HPDE6-E6E7 (cell line): ENCODE results near the gene ADCY5.

Experiments used
- DNase-seq: peaks from one replicate; pipeline ENCODE4 v3.0.0; 2011; ENCODE audit warnings: missing footprints; ENCODE audit errors: extremely low spot score

ADCY5 gene

DNA sequence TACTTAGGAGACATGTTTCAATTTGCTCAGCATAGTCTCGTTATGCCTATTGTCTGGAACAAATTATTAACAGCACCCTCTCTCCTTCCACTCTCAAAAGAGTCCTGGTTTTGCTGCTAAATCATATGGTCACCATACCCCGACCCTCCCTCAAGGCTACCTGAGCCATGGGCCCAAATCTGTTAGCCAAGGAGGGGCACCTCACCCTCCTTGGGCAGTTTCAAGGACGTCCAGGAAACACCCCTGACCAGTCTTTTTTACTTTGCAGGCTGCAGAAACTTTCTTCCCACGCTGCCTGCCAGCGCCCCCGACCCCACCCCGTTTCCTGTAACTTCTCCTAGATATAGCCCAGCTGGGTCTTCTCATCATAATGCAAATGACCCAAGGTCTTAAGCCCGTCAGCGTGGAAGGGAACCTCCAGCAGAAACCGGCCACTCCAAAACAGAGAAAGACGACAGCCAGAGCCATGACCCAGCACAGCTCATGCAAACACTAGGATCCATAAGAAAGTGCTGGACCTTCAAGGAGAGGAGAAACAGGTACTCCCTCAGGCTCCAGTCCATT is 62.3 kb downstream of the ADCY5 start:
- DNase-seq: no peak

DNA sequence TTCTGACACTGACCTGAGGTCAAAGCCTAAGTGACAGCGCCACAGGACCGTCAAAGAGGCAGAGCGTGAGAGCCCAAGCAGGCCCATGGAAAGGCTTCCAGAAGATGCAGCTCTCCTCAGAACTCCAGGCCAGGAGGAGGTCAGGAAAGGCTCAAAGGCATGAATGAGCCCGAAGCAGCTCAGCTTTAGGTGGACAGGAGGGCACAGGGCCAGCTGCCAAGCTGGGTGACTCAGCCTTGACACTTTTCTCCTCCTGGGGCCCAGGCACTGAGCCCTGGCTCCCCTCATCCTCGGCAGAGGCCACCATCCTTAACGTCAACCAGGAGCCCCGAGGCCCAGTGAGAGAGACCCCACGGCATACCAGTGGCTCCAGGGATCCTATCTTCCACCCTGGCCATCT is 62.9 kb downstream of the ADCY5 start:
- no peak for DNase-seq

DNA sequence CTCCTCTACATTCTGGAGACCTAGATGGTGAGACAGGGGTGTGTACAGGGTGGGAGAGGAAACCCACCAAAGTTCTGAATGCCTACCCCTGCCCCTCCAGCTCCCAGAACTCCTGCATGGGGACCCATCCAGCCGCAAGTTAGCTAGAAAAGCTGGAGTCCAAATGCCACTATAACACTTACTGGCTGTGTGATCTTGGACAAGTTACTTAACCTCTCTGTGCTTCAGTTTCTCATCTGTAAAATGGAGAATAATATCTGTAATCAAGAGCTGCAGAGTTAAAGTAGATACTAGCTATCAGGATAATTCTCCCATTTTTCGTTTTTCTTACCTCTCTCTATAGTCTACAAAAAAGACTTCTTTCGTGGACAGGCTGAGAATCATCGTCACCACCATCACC is 63.4 kb downstream of the ADCY5 start:
- DNase-seq: no peak

DNA sequence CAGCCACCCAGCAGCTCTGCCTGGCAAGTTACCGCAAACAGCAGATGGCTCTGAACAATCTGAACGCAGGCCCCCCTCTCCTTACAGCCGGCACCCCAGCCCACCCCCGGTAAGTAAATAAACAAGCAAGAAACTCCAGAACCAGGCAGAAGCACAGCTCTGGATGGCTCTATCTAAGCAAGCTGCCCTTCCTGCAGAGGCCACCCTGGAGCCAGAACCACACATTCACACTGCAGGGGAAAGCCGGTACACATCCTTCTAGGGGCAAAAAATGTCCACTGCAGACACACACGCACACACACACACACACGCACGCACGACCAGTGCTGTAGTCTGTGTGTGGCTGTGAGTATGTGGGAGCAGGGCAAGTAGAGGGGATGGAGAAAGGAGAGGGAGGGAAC is 63.9 kb downstream of the ADCY5 start:
- no peak for DNase-seq

DNA sequence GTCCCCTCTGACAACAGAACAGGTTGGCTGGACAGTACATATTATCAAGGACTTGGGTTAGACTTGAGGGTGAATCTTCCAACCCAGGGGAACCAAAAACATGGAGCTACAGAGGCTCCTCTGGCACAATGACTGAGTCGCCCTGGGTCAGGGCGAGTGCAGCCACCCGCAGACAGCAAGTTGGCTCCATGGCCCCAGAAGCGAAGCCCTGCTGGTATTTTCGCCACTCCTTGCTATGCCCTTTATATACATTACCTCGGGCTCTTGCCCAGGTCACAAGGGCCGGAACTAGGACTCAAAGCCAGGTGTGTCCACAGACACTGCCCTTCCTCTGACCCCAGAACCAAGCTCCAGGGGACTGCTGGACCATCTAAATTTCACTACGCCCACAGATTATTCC is 64.6 kb downstream of the ADCY5 start:
- no peak for DNase-seq

DNA sequence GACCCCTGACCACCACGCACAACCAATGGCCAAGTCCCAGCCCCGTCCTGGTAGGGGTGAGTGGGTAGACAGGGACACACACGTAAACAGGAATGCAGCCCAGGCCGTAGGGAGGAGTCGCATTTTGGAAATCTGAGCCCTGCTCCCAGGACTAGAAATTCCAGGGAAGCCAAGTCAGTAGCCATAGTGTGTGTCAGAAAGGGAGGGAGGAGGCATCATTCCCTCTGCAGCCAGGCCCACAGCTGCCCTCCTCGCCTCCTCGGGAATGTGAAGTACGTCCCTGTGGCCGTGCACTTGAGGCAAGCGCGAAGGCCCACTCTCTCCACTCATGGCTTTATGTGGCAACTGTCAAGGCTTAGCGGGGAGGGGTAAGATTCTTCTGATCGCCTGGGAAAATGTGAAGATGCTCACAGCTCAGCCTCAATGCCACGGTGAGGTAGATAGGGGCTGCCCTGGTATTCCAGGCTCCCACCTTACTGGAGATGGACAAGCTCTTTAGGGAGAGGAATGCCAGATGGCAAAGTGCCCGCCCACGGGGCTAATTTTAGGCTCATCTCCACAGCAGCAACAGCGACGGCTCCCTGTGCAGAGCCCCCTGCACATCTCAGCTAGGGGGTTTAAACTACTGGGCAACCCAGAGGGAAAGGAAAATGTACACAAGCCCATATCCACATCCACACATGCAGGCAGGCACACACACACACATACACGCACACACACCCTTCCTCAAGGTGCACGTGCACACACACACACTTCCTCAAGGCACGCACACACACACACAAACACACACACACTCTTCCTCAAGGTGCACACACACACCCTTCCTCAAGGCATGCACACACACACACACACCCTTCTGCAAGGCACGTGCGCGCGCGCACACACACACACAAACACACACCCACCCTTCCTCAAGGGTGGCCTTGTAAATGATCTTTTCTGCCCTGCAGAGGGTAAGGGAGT is 65.5 kb downstream of the ADCY5 start:
- DNase-seq: no peak

DNA sequence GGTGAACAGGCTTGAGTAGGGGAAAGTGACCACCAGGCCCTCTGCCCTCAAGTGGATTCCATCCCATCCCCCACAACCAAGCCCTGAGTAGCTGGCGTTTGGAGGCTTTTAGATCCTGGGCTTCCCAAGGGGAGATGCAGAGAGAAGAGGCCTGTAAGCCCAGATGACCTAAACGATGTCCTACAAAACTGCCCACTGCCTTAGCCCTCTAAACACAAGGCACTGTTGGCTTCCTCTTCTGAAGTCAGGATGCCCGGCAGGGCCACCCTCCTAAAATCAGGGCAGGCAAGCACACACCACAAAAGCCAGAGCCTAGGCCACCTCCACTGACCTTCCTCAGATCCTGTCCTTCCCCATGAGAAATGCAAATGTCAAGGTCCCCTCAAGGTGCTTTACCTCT is 68.6 kb downstream of the ADCY5 start:
- DNase-seq: no peak

DNA sequence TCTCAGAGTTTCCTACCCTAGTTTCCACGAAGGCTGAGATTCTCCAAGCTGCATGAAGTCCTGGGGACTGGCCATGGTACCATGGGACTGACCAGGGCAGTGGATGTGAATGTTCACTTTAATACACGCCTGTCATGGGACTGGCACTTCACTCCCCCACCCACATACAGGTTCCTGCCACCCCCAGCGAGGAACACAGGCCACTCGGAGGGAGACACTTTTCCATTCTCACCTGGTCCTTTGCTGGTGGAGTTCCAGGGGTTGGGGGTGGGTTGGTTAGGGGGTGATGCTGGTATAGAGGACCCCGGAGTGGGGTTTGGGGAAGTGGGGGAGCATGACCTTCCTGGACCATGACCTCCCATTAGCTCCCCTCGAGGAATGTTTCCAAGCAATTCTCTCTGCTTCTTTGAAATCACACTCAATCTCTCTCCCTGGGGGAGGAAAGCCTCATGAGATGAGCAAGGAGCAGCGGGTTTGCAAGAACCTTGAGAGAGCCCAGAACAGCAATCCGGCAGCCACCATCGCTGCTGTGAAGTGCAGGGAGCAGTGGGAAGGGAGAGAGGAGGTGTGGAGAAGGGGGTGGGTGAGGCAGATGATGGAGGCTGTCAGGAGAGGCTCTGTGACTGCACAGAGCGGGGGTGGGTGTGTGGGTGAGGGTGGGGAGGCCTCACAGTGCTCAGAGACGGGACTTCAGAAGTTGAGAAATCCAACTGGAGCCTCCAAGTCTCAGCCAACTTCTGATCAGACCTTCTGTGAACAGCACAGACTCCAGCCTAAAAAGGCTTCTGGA is 69.7 kb downstream of the ADCY5 start:
- no peak for DNase-seq

DNA sequence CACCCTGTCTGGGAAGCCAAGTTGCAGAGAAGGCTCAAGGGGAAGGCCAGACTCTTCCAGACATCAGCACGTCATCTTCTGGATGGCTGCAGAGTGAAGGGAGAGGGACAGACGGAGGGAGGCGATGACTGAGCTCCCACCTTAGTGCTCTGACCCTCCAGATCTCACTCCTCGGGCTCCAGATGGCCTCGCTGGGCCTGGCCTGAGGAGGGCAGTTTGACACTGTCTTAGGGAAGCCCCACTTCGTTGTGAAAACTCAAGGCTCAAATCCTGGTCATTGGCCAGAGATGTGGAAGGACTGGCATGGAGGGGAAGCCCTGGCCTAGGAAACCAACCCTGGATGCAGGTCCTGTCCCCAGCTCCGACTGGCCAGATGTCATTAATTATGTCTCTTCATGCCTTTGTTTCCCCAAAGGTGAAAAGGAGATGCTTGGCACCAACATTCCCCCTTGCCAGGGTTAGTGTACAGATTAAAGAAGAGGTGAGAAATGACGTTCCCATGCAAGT is 70.4 kb downstream of the ADCY5 start:
- DNase-seq: no peak

DNA sequence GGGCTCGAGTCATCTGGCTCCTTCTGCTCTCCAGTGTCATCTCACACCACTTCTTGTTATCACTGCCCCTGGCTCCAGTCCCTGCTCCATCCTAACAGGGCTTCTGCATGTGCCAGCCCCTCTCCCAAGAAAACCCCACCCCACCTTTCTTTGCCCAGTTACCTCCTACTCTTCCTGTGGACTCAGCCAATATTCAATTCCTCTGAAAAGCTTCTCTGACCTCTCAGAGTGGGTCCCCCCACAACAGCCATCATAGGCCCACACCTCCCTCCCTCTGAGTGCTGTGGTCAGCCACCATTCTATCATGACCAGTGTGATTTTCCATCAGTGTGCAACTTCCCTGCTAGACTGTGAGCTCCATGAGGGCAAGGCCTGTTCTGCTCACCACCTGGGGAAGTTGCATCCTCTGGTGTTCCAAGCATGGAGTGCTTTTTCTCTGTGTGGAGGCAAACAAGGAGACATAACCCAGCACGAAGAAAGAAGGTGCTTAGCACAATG is 71.6 kb downstream of the ADCY5 start:
- DNase-seq: no peak

DNA sequence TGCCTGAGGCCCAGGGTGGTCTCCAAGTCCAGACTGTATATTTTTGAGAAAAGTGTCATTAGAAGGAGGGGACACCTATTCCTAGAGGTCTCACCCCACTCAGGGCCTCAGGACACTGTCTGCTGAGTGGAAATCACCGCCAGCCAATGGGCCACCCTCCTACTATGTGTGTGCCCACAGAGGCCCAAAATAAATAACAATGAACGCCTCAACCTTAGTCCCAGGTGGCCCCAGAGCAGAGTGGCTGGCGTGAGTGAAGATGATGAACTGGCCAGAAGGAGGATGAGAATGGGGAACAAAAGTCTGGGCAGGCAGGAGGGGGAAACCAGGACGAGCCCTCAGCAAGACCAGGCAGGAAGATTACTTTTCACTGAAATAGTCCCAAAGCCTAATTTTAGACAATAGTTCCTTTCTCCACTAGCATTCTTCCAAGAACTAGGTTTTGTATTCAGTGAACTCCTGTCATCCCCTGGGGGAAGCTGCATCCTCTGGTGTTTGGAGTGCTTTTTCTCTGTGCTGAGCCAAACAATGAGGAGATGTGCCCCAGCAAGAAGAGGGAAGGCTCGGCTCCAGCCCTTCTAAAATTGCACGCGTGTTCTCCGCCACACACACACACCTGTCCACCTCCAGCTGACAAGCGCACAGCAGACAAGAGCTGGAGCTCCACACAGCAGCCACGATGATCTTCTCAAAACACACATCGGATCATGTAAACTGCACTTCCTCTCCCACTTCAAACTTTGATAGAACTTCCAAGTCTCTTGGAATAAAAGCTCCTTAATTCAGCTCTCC is 72.2 kb downstream of the ADCY5 start:
- no peak for DNase-seq

DNA sequence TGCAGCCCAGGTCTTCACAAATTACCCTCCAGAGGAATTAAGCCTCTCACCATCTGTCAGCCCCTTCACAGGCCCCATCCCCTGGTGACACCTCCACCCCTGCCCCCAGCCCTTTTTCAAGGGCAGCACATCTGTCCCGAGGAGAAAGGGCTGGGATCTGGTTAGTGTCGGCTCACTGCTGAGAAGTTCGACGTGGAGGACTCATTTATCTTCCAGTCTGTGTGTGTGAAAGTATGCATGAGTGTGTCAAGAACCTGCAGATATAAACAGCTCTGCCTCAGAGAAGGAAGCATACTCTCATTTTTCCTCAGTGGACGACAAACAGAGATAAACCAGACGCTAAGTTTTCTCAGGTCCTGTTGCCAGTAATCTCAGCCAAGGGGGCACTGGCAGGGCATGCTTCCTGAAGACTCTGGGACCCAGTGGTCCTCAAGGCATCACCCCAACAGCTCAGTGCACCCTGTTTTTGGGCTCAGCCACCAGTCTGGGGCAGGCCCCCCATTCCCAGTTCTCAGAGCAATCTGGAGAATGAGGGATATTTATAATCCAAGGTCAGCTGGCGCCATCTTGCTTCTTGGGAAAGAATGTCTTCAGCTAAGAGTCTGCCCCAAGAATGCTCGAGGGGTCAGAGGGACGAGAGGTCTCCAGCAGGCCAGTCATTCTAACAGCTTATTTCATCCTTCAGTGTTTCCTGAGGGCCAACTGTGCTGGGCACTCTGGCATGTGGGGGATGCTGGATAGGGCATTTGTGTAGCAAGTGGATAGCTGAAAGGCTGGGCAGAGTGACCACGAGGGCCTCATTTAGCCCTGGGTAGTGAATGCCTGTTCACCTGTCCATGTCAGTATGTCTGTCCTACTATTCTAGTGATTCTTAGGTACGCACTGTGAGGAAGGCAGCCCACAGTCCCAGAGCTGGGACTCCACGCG is 73.6 kb downstream of the ADCY5 start:
- DNase-seq: no peak

DNA sequence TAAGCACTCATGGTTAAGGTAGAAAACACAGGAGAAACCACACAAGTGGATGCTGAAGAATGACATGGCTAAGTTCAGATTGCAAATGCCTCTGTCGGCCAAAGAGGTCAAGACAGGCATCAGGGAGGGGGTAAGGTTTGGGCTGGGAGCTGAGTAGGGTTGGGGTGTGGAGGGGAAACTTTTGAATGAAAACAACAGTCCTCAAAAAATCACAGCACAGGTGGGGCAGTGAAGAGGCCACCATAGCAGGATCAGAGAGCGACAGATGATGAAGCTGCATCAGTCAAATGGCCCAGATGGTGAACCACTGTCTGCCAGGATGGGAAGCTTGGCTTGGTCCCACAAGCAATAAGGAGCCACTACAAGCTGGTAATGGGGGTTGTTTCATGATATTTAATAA is 74.9 kb downstream of the ADCY5 start:
- DNase-seq: no peak

DNA sequence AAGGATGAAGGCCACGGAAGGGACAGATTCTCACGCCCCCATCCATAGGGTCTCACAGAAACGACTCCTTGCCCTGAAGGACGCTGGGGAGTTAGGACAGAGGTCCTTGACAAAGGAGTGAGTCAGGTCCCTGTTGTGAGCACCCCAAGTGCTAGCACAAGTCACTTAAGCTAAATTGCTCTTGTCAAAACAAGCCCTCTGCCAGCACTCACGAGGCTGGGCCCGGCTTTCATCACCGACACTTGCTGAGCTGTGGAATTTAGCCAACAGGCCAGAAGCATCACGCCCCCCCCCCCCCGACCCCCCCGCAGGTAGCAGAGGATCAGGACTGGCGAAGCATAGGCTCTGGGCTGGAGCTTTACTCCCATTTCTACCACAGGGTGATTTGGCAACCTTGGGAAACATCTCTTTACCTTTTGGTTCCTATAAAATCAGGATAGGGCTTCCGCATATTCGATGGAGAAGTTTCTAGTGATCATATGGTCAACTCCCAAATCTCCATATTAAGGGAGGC is 75.4 kb downstream of the ADCY5 start:
- no peak for DNase-seq

DNA sequence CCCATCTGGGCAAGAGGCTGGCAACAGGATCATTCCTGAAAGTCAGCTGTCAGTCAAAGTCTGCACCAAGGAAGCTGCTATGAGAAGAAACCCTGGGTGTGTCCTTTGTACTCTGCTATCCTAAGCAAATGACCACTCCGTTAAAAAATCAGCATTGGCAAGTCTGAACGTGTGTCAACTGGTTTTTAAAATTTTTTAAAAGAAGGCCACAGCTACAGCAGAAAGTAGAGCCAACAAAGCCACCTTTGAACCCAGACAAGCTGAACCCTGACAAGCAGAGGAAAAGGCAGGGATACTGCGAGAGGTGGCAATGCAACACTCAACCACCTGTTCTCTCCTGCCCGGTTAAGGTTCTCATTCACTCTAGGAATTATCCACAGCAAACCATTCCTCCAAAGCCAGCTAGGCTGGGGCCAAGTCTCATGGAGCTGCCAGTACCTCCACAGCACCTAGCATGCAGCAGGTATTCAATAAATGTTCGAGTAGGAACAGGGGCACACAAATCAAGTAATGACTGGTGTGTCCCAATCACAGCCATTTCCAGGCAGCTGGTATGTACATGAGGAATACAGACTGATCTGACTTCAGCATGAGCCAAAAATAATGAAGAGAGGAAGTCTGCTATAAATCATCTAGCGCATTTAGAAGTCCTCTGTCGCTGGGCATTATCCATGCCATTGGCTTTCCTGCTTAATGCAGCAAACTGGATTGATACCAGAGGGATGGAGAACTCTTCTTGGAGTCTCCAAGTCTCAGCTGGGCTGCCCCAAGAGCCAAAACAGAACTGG is 76.0 kb downstream of the ADCY5 start:
- no peak for DNase-seq

DNA sequence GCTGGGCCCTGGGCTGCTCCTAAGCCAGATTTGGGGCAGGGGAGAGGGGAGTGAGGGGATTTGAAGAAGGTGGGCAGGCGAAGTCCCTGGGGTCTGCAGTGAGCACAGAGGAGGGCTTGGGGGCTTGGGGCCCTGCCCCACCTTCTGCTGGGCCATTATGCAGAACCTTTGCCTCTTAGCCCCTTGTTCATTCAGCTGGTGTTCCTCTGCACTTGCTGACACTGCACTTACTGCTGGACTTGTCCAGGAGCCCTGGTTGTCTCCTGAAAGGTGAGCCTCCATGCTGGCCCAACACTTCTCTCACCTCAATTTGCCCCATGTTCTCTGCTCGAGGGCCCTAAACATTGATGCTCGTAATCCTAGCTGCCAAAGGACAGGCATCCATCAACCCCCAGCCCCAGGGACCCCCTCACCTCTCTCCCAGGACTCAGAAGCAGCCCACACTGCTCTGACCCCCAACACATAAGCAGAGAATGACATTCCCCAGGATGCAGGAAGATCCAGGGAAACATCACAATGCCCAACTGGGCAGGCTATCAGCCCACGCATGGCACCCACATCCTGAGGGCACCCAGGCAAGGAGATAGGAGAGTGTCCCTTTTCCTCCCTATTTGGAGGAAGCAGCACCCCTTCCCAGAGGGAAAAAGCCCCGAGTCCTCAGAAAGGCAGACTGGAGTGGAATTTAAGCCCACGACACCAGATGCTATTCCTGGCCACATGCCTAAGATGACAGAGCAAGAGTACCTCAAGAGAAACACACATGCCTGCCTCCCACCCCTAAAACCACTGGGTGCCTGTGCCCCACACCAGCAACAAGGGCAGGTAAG is 76.8 kb downstream of the ADCY5 start:
- no peak for DNase-seq

DNA sequence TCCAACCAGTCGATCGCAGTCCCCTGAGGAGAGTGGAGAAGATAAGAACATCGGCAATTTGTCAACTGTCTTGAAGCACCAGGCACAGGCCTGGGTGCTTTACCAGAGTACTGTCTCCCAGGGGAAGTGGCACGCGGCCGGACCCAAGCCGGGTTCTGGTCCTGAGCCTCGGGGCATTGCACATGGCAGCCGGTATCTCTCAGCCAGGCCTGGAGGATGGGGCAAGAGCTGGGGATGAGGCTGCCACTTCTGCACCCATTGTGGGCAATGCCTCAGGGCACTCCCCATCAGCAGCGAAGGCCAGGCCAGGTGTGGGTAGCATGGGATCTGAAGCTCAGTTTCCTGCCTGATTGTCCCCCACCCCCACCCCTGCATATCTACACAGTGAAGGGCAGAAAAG is 77.5 kb downstream of the ADCY5 start:
- no peak for DNase-seq

DNA sequence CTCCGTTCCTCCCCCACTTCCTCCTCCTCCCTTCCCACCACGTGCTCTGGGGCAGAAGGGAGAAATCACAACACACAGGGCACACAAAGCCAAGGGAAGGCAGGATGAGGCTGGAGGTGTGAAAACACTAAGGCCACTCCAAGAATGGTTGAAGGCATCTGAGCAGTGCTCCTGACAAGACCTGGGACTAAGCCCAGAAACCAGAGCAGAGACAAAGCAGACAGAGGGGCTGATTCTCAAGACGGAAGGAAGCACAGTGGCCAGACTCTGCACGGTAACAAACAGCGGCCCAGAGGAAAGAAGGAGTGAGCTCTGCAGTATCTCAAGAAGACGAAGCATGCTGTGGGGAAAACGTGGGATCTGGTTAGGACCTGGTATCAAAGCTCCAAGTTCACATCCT is 78.1 kb downstream of the ADCY5 start:
- no peak for DNase-seq
